ACC112 (cell line): ENCODE results near the gene DACT1.

Experiments used
- H2AFZ ChIP-seq: fragments of 200-600 bp; sonication (generic); one replicate; pipeline ENCODE4 v1.6.0; 2017; ENCODE audit warnings: antibody characterized with exemption, low read length; ENCODE audit not compliant: unreplicated experiment
- H3K27ac ChIP-seq: fragments of 200-600 bp; sonication (generic); 2 replicates; pipeline ENCODE4 v1.5.1; 2014; ENCODE audit warnings: low read depth, mild to moderate bottlenecking, antibody characterized with exemption, low read length, moderate library complexity
- H3K27me3 ChIP-seq: fragments of 200-600 bp; sonication (generic); 2 replicates; pipeline ENCODE4 v1.6.1; 2014; ENCODE audit warnings: mild to moderate bottlenecking, antibody characterized with exemption, low read length, moderate library complexity, mixed read lengths; ENCODE audit not compliant: insufficient read depth
- H3K36me3 ChIP-seq: fragments of 200-600 bp; sonication (generic); 2 replicates; pipeline ENCODE4 v1.6.1; 2016; ENCODE audit warnings: mild to moderate bottlenecking, antibody characterized with exemption, low read length, moderate library complexity, mixed read lengths; ENCODE audit not compliant: insufficient read depth
- H3K4me1 ChIP-seq: fragments of 200-600 bp; sonication (generic); one replicate; pipeline ENCODE4 v1.6.1; 2016; ENCODE audit warnings: low read length, mixed read lengths; ENCODE audit not compliant: insufficient read depth, unreplicated experiment, control insufficient read depth
- H3K4me3 ChIP-seq: fragments of 200-600 bp; sonication (generic); 2 replicates; pipeline ENCODE4 v1.5.1; 2014; ENCODE audit warnings: mild to moderate bottlenecking, low read depth, low read length
- H3K79me2 ChIP-seq: fragments of 200-600 bp; sonication (generic); one replicate; pipeline ENCODE4 v1.6.0; 2016; ENCODE audit warnings: low read length; ENCODE audit not compliant: control insufficient read depth, unreplicated experiment, insufficient read depth

DACT1 gene

DNA sequence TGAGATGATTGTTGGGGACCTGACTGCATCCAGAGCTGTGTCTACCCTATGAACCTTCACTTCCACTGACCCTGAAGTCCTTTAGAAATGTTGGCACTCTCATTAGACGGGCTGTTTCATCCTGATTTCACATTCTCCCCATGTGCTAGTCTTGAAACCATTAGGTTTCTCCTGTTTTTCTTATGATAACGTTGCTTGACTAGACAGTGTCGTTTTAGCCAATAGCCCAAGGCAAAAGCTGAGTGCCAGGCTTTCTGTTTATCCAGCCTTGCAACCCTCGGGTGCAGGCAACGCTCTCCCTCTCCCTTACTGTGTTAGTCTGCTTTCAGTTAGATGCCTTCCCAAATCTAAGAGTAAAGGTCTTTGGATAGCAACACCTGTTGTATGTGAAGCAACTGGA, 30.1 kb downstream of the DACT1 start:
- Histone ChIP-seq H2AFZ (no peak overlapping the region), H3K27ac (no peak overlapping the region)

GRCh38 chr14:58668848-58669480, 31.2 kb downstream of the DACT1 start:
- no peaks in the 10 kb centered on the region for H3K36me3 ChIP-seq
- H3K4me1 ChIP-seq: peaks cover 3% of the 10 kb centered on the region
- no peak overlapping the region for H2AFZ ChIP-seq
- no peak overlapping the region for H3K4me3 ChIP-seq
- H3K79me2 ChIP-seq: no peaks in the 10 kb centered on the region
- no peaks in the 10 kb centered on the region for H3K27me3 ChIP-seq
- no peak overlapping the region for H3K27ac ChIP-seq

More for the DNA sequence above, 30.1 kb downstream of the DACT1 start:
- Histone ChIP-seq H3K4me1 (peaks cover 10% of the 10 kb centered on the region), H3K4me3 (no peak overlapping the region), H3K27me3 (no peaks in the 10 kb centered on the region), H3K79me2 (no peaks in the 10 kb centered on the region), H3K36me3 (no peaks in the 10 kb centered on the region)

DNA sequence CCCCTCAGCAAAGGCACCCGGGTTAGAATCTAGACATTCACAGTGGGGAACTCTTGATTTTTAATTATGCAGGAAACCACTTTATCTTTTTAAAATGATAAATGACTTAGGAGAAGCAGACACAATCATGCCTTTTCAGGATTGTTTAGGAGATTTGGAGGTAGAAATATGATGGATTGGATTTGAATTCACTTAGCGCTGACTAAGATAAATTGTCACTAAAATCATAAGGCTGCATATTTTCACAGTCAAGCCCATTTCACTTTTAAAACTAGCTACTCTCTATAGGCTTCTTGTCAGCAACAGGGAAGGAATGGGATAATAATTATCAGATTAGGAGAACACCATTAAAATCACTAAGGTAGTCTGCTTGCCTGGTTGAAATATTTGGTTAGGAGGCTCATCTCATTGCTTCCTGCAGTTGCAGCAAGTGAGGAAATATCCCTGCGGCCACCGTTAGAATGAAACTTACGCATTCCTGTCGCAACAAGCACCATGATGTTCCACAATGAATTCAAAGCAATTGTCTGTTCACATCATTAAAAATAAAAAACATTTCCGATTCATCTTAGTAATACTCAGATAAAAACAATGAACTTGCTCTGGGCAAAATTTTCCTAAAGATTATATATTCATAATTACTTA, 31.9 kb downstream of the DACT1 start:
- H3K79me2 ChIP-seq: no peaks in the 10 kb centered on the region
- H3K4me1 ChIP-seq: no peaks in the 10 kb centered on the region
- H2AFZ ChIP-seq: no peak overlapping the region
- no peaks in the 10 kb centered on the region for H3K36me3 ChIP-seq
- no peak overlapping the region for H3K27ac ChIP-seq
- H3K4me3 ChIP-seq: no peak overlapping the region
- H3K27me3 ChIP-seq: no peaks in the 10 kb centered on the region

GRCh38 chr14:58671024-58671423, 33.3 kb downstream of the DACT1 start:
- Histone ChIP-seq H3K4me1 (no peaks in the 10 kb centered on the region), H2AFZ (no peak overlapping the region), H3K4me3 (no peak overlapping the region), H3K79me2 (no peaks in the 10 kb centered on the region), H3K27ac (no peak overlapping the region), H3K27me3 (no peaks in the 10 kb centered on the region), H3K36me3 (no peaks in the 10 kb centered on the region)

- H3K4me3 ChIP-seq: no peak overlapping the region
- H2AFZ ChIP-seq: no peak overlapping the region
- H3K36me3 ChIP-seq: no peaks in the 10 kb centered on the region
- H3K4me1 ChIP-seq: no peaks in the 10 kb centered on the region
- H3K27ac ChIP-seq: no peak overlapping the region
- H3K27me3 ChIP-seq: no peaks in the 10 kb centered on the region
- no peaks in the 10 kb centered on the region for H3K79me2 ChIP-seq
Observed at GRCh38 chr14:58671436-58671835, 33.7 kb downstream of the DACT1 start.

- Histone ChIP-seq H3K27me3 (0 out of 2 replicates have a peak, but pooled peaks cover under 1% of the 10 kb centered on the region), H3K79me2 (no peaks in the 10 kb centered on the region), H3K4me3 (no peak overlapping the region), H2AFZ (no peak overlapping the region), H3K36me3 (no peaks in the 10 kb centered on the region), H3K27ac (no peak overlapping the region), H3K4me1 (no peaks in the 10 kb centered on the region)
Observed at GRCh38 chr14:58673722-58674121, 36.0 kb downstream of the DACT1 start.

- no peak overlapping the region for H2AFZ ChIP-seq
- H3K79me2 ChIP-seq: no peaks in the 10 kb centered on the region
- no peaks in the 10 kb centered on the region for H3K36me3 ChIP-seq
- H3K4me3 ChIP-seq: no peak overlapping the region
- H3K27ac ChIP-seq: no peak overlapping the region
- H3K27me3 ChIP-seq: peaks cover 17% of the 10 kb centered on the region
- no peaks in the 10 kb centered on the region for H3K4me1 ChIP-seq
Observed at GRCh38 chr14:58677001-58677400, 39.2 kb downstream of the DACT1 start.

- Histone ChIP-seq H3K36me3 (no peaks in the 10 kb centered on the region), H3K4me1 (no peaks in the 10 kb centered on the region), H3K79me2 (no peaks in the 10 kb centered on the region), H2AFZ (no peak overlapping the region), H3K27me3 (peaks cover 21% of the 10 kb centered on the region), H3K4me3 (no peak overlapping the region), H3K27ac (no peak overlapping the region)
Observed at GRCh38 chr14:58677517-58677916, 39.8 kb downstream of the DACT1 start.

DNA sequence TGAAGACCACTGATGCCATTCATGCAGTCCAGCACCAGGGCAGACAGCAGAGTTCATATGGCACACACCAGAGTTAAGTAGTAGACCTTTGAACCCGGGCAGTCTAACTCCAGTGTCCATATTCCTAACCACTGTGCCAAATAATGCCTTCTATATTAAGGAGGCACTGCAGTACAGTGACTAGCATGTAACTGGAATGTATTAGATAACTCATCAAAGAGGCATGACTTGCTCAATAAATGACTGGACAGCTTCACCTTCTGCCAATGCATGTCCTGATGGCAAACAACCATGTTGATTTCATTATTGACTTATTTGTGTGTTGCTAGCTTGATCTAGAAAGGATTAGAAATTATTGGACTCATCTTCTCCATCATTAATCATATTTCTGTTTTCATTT, 40.2 kb downstream of the DACT1 start:
- Histone ChIP-seq H3K27me3 (peaks cover 21% of the 10 kb centered on the region), H3K79me2 (no peaks in the 10 kb centered on the region), H3K4me1 (no peaks in the 10 kb centered on the region), H3K36me3 (no peaks in the 10 kb centered on the region), H3K27ac (no peak overlapping the region), H2AFZ (no peak overlapping the region), H3K4me3 (no peak overlapping the region)

GRCh38 chr14:58680698-58681097, 42.9 kb downstream of the DACT1 start:
- Histone ChIP-seq H3K27ac (no peak overlapping the region), H3K4me1 (no peaks in the 10 kb centered on the region), H3K36me3 (no peaks in the 10 kb centered on the region), H3K79me2 (no peaks in the 10 kb centered on the region), H3K27me3 (peaks cover 21% of the 10 kb centered on the region), H3K4me3 (no peak overlapping the region), H2AFZ (no peak overlapping the region)

GRCh38 chr14:58687232-58687795, 49.6 kb downstream of the DACT1 start:
- Histone ChIP-seq H3K27me3 (peaks cover 2% of the 10 kb centered on the region; the same call in 1 of the 2 replicates), H3K4me1 (no peaks in the 10 kb centered on the region), H3K36me3 (no peaks in the 10 kb centered on the region), H2AFZ (no peak overlapping the region), H3K27ac (no peak overlapping the region), H3K79me2 (no peaks in the 10 kb centered on the region), H3K4me3 (no peak overlapping the region)
